ENCODE data around the gene SMIM21.

SMIM21 gene

DNA sequence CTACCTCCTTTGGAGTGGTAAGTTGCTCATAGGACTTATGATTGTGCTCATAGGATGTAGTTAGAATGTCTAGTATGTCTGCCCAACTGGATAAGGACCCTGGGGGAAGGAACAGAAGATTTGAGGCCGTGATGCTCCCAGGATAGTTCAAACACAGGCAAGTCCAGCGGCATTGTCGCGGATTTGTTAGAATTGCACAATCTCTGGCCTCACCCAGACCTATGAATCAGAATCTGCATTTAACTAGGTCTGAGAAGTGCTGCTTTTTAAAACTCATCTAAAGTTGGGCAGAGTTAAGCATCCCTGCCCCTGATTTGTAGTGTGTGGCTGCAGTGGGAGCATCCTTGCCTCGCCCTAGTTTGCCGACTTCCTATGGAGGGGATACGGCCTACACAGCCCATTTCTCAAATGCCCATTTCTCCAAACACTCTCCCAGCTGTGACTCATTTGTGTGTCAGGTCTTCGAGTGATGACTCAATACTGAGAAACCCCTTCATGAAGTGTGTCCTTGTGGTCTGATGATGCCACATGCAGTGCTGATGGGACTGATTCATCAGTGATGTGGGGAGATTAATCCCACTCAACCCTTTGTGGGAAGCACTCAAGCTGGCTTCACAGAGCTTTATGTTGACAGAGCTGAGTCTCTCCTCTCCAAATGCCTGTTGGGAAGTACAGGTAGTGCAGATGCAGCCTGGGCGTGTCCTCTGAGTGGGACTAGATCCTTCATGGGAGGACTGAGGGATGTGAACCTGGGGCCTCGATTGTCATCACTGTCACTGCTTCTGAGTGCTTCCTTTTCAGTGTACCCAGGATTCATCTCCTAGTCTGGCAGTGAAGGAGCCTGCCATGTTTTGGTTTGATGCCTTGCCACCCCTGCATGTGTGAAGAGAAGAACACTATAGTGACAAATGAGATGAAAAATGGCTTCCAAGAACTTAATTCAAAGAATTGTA, 18.7 kb downstream of the SMIM21 start:
- no peaks in the 10 kb centered on the region for H3K4me1 ChIP-seq
- no peak for DNase-seq (ENCODE audit: low spot score in 2 of 2)
- no peaks in the 10 kb centered on the region for H3K27me3 ChIP-seq (ENCODE audit: low read depth)
- in situ Hi-C loops (cut with MboI; ENCODE audit: low sequenced_read_pairs), result no loop called here
- no peak overlapping the region for H3K4me3 ChIP-seq
- no peaks in the 10 kb centered on the region for H3K9me3 ChIP-seq
- H3K36me3 ChIP-seq (replicated peaks), result no peaks in the 10 kb centered on the region

DNA sequence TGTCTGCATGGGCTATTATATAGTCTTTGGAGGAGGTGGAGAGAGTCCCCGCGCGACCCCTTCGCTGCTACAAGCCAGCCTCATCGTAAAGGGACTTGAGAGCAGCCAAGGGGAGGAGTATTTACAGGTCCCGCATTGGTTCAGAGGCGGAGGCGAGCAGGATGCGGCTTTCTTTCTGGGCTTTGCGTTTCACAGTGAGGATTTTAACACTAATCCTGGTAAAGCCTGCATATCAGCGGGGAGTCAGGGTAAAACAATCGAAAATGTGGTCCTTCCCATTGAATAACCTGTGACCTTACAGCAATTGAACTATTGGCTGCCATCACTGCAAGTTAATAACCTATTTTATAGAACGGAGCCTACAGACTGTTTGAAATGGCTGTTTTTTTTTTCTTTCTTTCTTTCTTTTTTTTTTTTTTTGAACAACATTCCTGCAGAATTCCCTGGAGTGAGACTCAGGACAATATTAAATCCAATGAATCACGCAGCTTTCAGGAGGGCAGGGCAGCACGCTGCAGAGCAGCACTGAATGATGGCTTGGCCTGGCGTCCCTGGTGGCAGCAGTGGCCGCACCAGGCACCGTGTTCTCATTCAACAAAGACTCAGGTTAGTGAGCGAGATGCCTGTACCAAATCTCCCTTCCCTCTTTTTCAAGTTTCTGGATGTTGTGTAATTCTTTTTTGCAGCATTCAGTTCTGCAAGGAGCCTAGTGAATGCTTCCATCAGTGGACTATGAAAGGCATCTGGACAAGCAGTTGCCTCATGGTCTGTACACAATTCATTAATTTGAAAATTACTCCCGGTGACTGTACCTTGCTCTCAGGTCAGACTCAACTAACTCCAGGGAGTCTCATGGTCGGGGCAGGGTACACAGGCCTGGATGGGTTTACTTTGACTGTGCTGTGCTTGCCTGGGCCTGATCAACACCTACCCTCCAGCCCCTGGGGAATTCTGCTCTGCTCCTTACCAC, 19.8 kb downstream of the SMIM21 start:
- H3K4me1 ChIP-seq, result no peaks in the 10 kb centered on the region
- no peak for DNase-seq (ENCODE audit: low spot score in 2 of 2)
- no peaks in the 10 kb centered on the region for H3K36me3 ChIP-seq (replicated peaks)
- in situ Hi-C loops (cut with MboI; ENCODE audit: low sequenced_read_pairs), result no loop called here
- H3K27me3 ChIP-seq (ENCODE audit: low read depth), result no peaks in the 10 kb centered on the region
- no peaks in the 10 kb centered on the region for H3K9me3 ChIP-seq
- H3K4me3 ChIP-seq, result no peak overlapping the region

- Histone ChIP-seq H3K9me3 (no peaks in the 10 kb centered on the region), H3K4me3 (no peak overlapping the region), H3K4me1 (no peaks in the 10 kb centered on the region), H3K36me3 (replicated peaks) (no peaks in the 10 kb centered on the region), H3K27me3 (ENCODE audit: low read depth) (no peaks in the 10 kb centered on the region)
- in situ Hi-C loops (cut with MboI; ENCODE audit: low sequenced_read_pairs), result no loop called here
- no peak for DNase-seq (ENCODE audit: low spot score in 2 of 2)
Measured at GRCh38 chr18:75406491-75407445, 20.7 kb downstream of the SMIM21 start.

DNA sequence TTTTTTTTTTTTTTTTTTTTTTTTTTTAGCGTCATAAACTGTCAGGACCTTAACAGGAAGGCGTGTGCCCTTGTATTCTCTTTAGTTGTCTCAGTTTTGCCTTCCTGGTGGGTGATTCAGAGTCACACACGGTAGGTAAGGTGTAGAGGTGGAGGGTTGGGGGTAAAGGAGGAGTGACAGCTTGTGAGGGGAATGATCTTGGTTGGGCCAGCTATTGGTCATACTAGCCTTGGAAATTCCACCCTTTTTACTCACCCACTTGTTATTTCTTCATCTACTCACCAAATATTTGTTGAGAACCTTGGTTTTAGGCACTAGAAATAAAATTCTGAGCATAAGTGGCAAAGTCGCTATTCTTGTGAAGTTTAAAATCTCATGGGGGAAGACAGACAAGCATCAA, 22.2 kb downstream of the SMIM21 start:
- no peaks in the 10 kb centered on the region for H3K36me3 ChIP-seq (replicated peaks)
- no peaks in the 10 kb centered on the region for H3K4me1 ChIP-seq
- H3K27me3 ChIP-seq (ENCODE audit: low read depth), result no peaks in the 10 kb centered on the region
- no peak for DNase-seq (ENCODE audit: low spot score in 2 of 2)
- H3K9me3 ChIP-seq, result no peaks in the 10 kb centered on the region
- no peak overlapping the region for H3K4me3 ChIP-seq
- in situ Hi-C loops (cut with MboI; ENCODE audit: low sequenced_read_pairs), result no loop called here

DNA sequence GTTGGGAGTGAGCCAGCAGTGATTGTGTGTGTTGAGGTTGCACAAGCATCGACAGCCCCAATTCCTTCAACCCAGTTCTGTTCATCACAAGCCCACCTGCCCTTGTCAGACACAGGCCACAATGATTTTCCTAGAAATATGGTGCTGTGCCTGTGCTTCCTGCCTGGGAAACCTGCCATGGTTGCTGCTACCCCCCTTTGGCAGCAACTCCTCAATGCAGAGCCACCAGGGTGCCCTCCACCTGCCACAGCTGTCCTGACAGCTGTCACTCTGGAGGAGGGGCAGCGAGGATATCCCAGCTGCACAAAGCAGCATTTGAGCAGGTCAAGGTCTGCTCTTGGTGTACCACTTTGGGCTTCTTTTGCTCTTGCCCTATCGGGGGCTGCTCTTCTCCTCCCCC, 27.1 kb downstream of the SMIM21 start:
- no peaks in the 10 kb centered on the region for H3K27me3 ChIP-seq (ENCODE audit: low read depth)
- in situ Hi-C loops (cut with MboI; ENCODE audit: low sequenced_read_pairs), result no loop called here

DNA sequence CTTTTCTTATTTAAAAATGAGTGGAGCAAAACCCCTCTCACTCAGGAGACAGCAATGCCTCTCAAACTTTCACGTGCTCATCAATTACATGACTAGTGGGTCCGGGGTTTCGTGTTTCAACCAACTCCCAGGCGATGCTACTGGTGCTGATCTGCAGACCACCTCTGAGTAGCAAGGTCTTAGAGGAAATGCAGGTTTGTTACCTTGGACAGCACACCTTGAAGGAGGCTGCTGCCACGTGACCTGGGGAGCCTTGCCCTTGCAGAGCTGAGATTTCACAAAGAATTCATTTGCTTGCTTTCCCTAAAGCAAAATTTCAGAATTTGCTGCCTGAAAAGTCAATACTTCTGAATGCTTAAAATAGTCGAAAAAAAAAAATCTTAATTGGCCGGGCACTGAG, 32.4 kb downstream of the SMIM21 start:
- H3K4me3 ChIP-seq, result no peak overlapping the region
- no peaks in the 10 kb centered on the region for H3K27me3 ChIP-seq (ENCODE audit: low read depth)
- no peaks in the 10 kb centered on the region for H3K9me3 ChIP-seq
- no peak for DNase-seq (ENCODE audit: low spot score in 2 of 2)
- no peaks in the 10 kb centered on the region for H3K36me3 ChIP-seq (replicated peaks)
- no peaks in the 10 kb centered on the region for H3K4me1 ChIP-seq
- in situ Hi-C loops (cut with MboI; ENCODE audit: low sequenced_read_pairs), result no loop called here

More for the DNA sequence above, 27.1 kb downstream of the SMIM21 start:
- Histone ChIP-seq H3K9me3 (no peaks in the 10 kb centered on the region), H3K4me3 (no peak overlapping the region), H3K4me1 (no peaks in the 10 kb centered on the region), H3K36me3 (replicated peaks) (no peaks in the 10 kb centered on the region)
- no peak for DNase-seq (ENCODE audit: low spot score in 2 of 2)

DNA sequence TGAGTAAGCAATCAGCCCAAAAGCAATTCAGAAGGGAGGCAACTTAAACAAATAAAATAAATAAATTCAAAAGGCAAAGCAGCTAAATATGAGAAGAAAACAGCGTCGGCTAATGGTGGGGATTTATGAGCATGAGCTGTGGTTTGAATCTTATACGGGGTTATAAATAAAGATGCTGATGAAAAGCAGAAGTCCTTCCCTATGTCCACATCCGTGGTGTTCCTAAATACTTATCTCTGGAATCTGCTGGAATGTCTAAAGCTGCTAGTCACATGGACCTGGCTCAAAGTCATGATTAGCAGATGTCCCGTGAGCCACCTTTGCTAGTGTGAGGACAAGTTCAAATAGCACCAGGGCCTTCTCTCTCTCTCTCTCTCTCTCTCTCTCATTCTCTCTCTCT, 33.8 kb downstream of the SMIM21 start:
- in situ Hi-C loops (cut with MboI; ENCODE audit: low sequenced_read_pairs), result no loop called here
- Histone ChIP-seq H3K9me3 (no peaks in the 10 kb centered on the region), H3K4me3 (no peak overlapping the region), H3K4me1 (no peaks in the 10 kb centered on the region), H3K36me3 (replicated peaks) (no peaks in the 10 kb centered on the region), H3K27me3 (ENCODE audit: low read depth) (no peaks in the 10 kb centered on the region)
- DNase-seq (ENCODE audit: low spot score in 2 of 2), result no peak

DNA sequence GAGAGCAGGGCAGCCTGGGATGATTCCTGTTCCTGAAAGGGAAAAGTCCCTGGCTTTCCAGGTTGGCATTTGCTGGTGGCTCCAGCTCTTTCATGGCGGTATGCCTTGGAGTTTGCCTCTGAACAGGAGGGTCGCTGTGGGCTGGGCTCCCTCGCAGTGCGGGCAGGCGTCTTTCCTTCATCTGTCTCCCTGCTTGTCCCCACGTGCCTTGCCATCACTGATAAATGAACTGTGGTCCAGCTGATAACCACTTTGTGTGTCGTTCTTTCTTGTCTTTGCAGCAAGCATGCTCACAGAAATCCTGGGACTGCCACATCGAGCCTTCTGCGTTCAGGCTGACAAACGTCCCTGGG, 35.3 kb downstream of the SMIM21 start:
- no peak overlapping the region for H3K4me3 ChIP-seq
- no peaks in the 10 kb centered on the region for H3K36me3 ChIP-seq (replicated peaks)
- no peaks in the 10 kb centered on the region for H3K4me1 ChIP-seq
- DNase-seq (ENCODE audit: low spot score in 2 of 2), result no peak
- in situ Hi-C loops (cut with MboI; ENCODE audit: low sequenced_read_pairs), result no loop called here
- no peaks in the 10 kb centered on the region for H3K9me3 ChIP-seq
- H3K27me3 ChIP-seq (ENCODE audit: low read depth), result no peaks in the 10 kb centered on the region

GRCh38 chr18:75391279-75392225, 36.0 kb downstream of the SMIM21 start:
- no peak for DNase-seq (ENCODE audit: low spot score in 2 of 2)
- Histone ChIP-seq H3K36me3 (replicated peaks) (no peaks in the 10 kb centered on the region), H3K9me3 (no peaks in the 10 kb centered on the region), H3K27me3 (ENCODE audit: low read depth) (no peaks in the 10 kb centered on the region), H3K4me1 (no peaks in the 10 kb centered on the region), H3K4me3 (no peak overlapping the region)
- in situ Hi-C loops (cut with MboI; ENCODE audit: low sequenced_read_pairs), result no loop called here

- Histone ChIP-seq H3K4me1 (no peaks in the 10 kb centered on the region), H3K9me3 (no peaks in the 10 kb centered on the region), H3K4me3 (no peak overlapping the region), H3K36me3 (replicated peaks) (no peaks in the 10 kb centered on the region), H3K27me3 (ENCODE audit: low read depth) (no peaks in the 10 kb centered on the region)
- no peak for DNase-seq (ENCODE audit: low spot score in 2 of 2)
- in situ Hi-C loops (cut with MboI; ENCODE audit: low sequenced_read_pairs), result no loop called here
Measured at GRCh38 chr18:75390854-75391253, 36.6 kb downstream of the SMIM21 start.

DNA sequence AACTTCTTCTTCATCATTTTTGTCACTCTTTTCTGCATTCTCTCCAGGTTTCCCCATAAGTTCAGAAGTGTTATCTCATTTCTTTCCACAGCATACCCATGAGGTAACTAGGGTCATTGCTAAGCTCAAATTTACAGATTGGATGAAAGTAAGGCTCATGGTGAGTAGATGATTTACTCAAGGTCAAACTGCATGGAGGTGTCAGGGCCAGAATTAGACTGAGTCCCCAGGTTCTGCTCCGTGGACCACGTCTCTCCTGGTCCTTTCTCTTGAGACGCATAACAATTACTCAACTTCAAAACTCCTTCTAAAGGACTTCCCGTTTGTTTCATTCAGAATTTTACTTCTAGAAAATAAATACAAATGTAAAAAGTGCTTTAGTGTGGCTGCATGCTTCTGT, 43.4 kb downstream of the SMIM21 start:
- in situ Hi-C loops (cut with MboI; ENCODE audit: low sequenced_read_pairs), result no loop called here

More for the DNA sequence above, 43.4 kb downstream of the SMIM21 start:
- no peak for DNase-seq (ENCODE audit: low spot score in 2 of 2)
- Histone ChIP-seq H3K27me3 (ENCODE audit: low read depth) (no peaks in the 10 kb centered on the region), H3K9me3 (no peaks in the 10 kb centered on the region), H3K4me3 (no peak overlapping the region), H3K36me3 (replicated peaks) (no peaks in the 10 kb centered on the region), H3K4me1 (no peaks in the 10 kb centered on the region)

Measured in HAP-1 (cell line).